COLO829 (cell line): ENCODE data around the gene NFIL3.
"Not testable (repeated sequence)": the region's sequence is repeated elsewhere in the genome, so short reads cannot be mapped to it uniquely, and the experiment has no call there.

Experiments
- DNase-seq: peaks from one replicate; pipeline ENCODE4 v3.0.0; 2012; ENCODE audit warnings: low spot score

Gene NFIL3

GRCh38 chr9:91423785-91424402, at the start of gene NFIL3:
NFIL3 (minus strand) TSS chr9:91423832; CDS start chr9:91410734, 13,098 bp downstream.
- DNase-seq: peak; percentile 76

GRCh38 chr9:91471524-91471923, 47.9 kb upstream of the NFIL3 start:
- not testable (repeated sequence) for DNase-seq

GRCh38 chr9:91465420-91465819, 41.8 kb upstream of the NFIL3 start:
- no peak for DNase-seq

- DNase-seq: no peak
Observed at GRCh38 chr9:91458906-91459305, 35.3 kb upstream of the NFIL3 start.

- DNase-seq: no peak
Observed at GRCh38 chr9:91452844-91453243, 29.2 kb upstream of the NFIL3 start.

- no peak for DNase-seq
Observed at GRCh38 chr9:91451431-91452270, 28.0 kb upstream of the NFIL3 start.

GRCh38 chr9:91445135-91445534, 21.5 kb upstream of the NFIL3 start:
- no peak for DNase-seq

GRCh38 chr9:91443994-91444392, 20.4 kb upstream of the NFIL3 start:
- no peak for DNase-seq

GRCh38 chr9:91443321-91443993, 19.8 kb upstream of the NFIL3 start:
- DNase-seq: no peak

- no peak for DNase-seq
Observed at GRCh38 chr9:91436841-91437240, 13.2 kb upstream of the NFIL3 start.

- peak; percentile 65 for DNase-seq
Observed at GRCh38 chr9:91433180-91433579, 9.5 kb upstream of the NFIL3 start.

GRCh38 chr9:91431485-91431884, 7.9 kb upstream of the NFIL3 start:
- no peak for DNase-seq

GRCh38 chr9:91429501-91429900, 5.9 kb upstream of the NFIL3 start:
- no peak for DNase-seq

GRCh38 chr9:91428927-91429351, 5.3 kb upstream of the NFIL3 start:
- DNase-seq: no peak

- DNase-seq: no peak
Observed at GRCh38 chr9:91428436-91428835, 4.8 kb upstream of the NFIL3 start.

- no peak for DNase-seq
Observed at GRCh38 chr9:91427873-91428272, 4.2 kb upstream of the NFIL3 start.

GRCh38 chr9:91426123-91426745, 2.6 kb upstream of the NFIL3 start:
- peak; percentile 63 for DNase-seq

GRCh38 chr9:91425271-91425670, 1.6 kb upstream of the NFIL3 start:
- DNase-seq: no peak

- no peak for DNase-seq
Observed at GRCh38 chr9:91424403-91425176, 958 bp upstream of the NFIL3 start.

- DNase-seq: peak; percentile 66
Observed at GRCh38 chr9:91422758-91423711, 597 bp downstream of the NFIL3 start.
